K562 (cell line): ENCODE data around the gene SCGB1A1. TPM values are rescaled to one million over a fixed set of nuclear protein-coding genes. Genes with fewer than 3 reads are reported as not detected.

Experiments used
- CBFB ChIP-seq: sonication (generic); formaldehyde crosslinking; IDR thresholded peaks from 2 replicates; pipeline ENCODE4 v1.4.0; 2020; ENCODE audit warnings: mild to moderate bottlenecking, missing genetic modification reagents
- CBX1 ChIP-seq: sonication (generic); IDR thresholded peaks from 2 replicates; pipeline ENCODE4 v1.6.1; 2016; ENCODE audit warnings: antibody characterized with exemption, low read depth, mild to moderate bottlenecking
- ETV1 ChIP-seq: fragments of 450-650 bp; conservative IDR thresholded peaks from 2 replicates; pipeline ENCODE4 v1.6.1; 2016; ENCODE audit warnings: missing genetic modification characterization, control low read depth, low read depth, missing compliant biosample characterization
- GABPB2 ChIP-seq: fragments of 250-450 bp; sonication (Bioruptor Pico); conservative IDR thresholded peaks from 2 replicates; pipeline ENCODE4 v1.5.1; 2021; ENCODE audit warnings: mild to moderate bottlenecking
- IFI16 ChIP-seq: fragments of 250-450 bp; sonication (Bioruptor Pico); IDR thresholded peaks from 2 replicates; pipeline ENCODE4 v2.1.2; 2022; ENCODE audit warnings: mild to moderate bottlenecking, inconsistent platforms
- TCF3 ChIP-seq: sonication (generic); formaldehyde crosslinking; IDR thresholded peaks from 2 replicates; pipeline ENCODE4 v1.4.0; 2020; ENCODE audit warnings: mild to moderate bottlenecking, missing genetic modification reagents
- ZNF277 ChIP-seq: fragments of 250-450 bp; sonication (Bioruptor Pico); IDR thresholded peaks from 2 replicates; pipeline ENCODE4 v1.8.0; 2022; ENCODE audit warnings: inconsistent platforms, mild to moderate bottlenecking, moderate library complexity, borderline replicate concordance
- ZNF507 ChIP-seq: conservative IDR thresholded peaks from 2 replicates; pipeline ENCODE4 v1.6.1; 2017; ENCODE audit warnings: missing genetic modification characterization, missing compliant biosample characterization
- ZNF639 ChIP-seq, 2 experiments: fragments of 200-800 bp in 1 of 2; sonication (Bioruptor generic) in 1 of 2; sonication (generic) in 1 of 2; formaldehyde crosslinking in 1 of 2; IDR thresholded peaks in 1 of 2; conservative IDR thresholded peaks in 1 of 2; 2 replicates each; pipeline versions ENCODE4 v1.5.0 to v1.6.1; 2016 to 2020; ENCODE audit warnings: missing compliant biosample characterization in 1 of 2, missing genetic modification characterization in 1 of 2, missing genetic modification reagents in 1 of 2
- ZNF766 ChIP-seq: fragments of 200-800 bp; sonication (Bioruptor generic); conservative IDR thresholded peaks from 2 replicates; pipeline ENCODE4 v1.6.1; 2016; ENCODE audit warnings: missing genetic modification characterization, missing compliant biosample characterization
- polyA plus RNA-seq, 8 experiments: library from polyadenylated mRNA; depleted of rRNA in 4 of 8; stranded (reverse) in 5 of 8; unstranded in 3 of 8; fragments of >200 nt; fragmentation: Nextera tagmentation in 2 of 8; fragmentation: Illumina TruSeq in 1 of 8; extraction: Ambion mirVana in 2 of 8; extraction: Trizol in 1 of 8; gene quantifications; 2 replicates each; pipeline versions ENCODE4 v1.2.1 to v1.2.3, GENCODE V29; 2011 to 2014; ENCODE audit warnings: inconsistent platforms in 1 of 8, missing spikeins in 1 of 8
- total RNA-seq, 7 experiments: library from RNA; depleted of rRNA in 6 of 7; stranded (reverse); fragments of >200 nt in 6 of 7; fragmentation: Illumina TruSeq in 2 of 7; extraction: Trizol in 2 of 7; gene quantifications; 2 replicates each; pipeline versions ENCODE4 v1.2.1 to v1.2.3, GENCODE V29; 2011 to 2021; ENCODE audit warnings: low replicate concordance in 1 of 7

SCGB1A1 gene
- total and polyA plus RNA-seq, 9 of the 15 experiments (the other 6 are each of a cell fraction or from before 2014, with no cell fraction given) = 0.55 TPM; not detected in 8

DNA sequence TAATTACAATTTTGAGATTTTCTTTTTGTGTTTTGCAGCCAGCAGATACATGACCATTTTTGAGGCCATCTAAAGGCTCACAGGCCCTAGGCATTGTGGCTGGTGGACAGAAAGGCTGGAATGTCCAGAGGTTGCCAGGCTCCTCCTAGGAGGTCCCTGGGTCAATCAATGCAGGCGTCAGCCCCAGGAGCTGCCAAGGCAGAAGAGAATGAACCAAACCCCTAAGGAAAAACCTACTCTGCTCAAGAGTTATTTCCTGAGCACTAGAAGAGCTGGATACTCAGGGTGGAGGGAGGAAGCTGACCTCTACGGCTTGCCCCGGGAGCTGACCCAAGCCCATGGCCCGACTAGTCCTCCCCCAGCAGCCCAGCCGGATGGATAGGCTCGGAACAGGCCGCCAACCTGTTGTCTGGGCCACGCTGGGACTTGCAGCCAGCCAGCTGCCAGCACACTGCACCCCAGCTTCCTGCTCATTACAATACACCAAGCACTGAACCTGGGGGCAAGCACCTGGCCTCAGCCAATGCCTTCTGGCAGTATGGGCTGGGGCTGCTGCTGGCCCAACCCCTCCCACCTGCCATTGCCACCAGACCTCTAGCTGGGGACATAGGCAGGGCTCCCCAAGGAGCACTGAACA lies 5.7 kb upstream of the SCGB1A1 start (continued):
- TF ChIP-seq ZNF277 (CRISPR knock-in tag) (no peak), GABPB2 (CRISPR knock-in tag) (no peak), CBFB (CRISPR knock-in tag) (no peak), ZNF507 (tag) (no peak), ZNF639 (CRISPR knock-in tag; conservative IDR thresholded peaks at IDR 0.05 in 1 of 2, IDR thresholded peaks at IDR 0.05 in 1 of 2) (no peak), TCF3 (CRISPR knock-in tag) (no peak), ZNF766 (no peak), CBX1 (no peak), ETV1 (tag) (no peak), IFI16 (CRISPR knock-in tag) (no peak)
- TF ChIP-seq, all 486 proteins: peak for 0
